K562 (cell line): Measurements from ENCODE around the gene GAA. TPM values are rescaled to one million over a fixed set of nuclear protein-coding genes. Genes with fewer than 3 reads are reported as not detected.

Experiments used
- CBFA2T2 ChIP-seq: fragments of 450-650 bp; conservative IDR thresholded peaks from 2 replicates; pipeline ENCODE4 v1.6.1; 2017; ENCODE audit warnings: mild to moderate bottlenecking
- CREB1 ChIP-seq, 2 experiments: sonication (generic) in 1 of 2; formaldehyde crosslinking in 1 of 2; IDR thresholded peaks; 2 replicates each; pipeline versions ENCODE4 v1.6.1 to v1.8.0; 2012 to 2022; ENCODE audit warnings: inconsistent platforms in 1 of 2, mild to moderate bottlenecking in 1 of 2, missing genetic modification reagents in 1 of 2, moderate library complexity in 1 of 2
- HDAC8 ChIP-seq: fragments of 450-650 bp; IDR thresholded peaks from 2 replicates; pipeline ENCODE4 v1.6.1; 2016; ENCODE audit warnings: mild to moderate bottlenecking, missing genetic modification characterization, moderate library complexity, missing compliant biosample characterization
- LEF1 ChIP-seq: fragments of 450-650 bp; IDR thresholded peaks from 2 replicates; pipeline ENCODE4 v1.6.1; 2016; ENCODE audit warnings: mild to moderate bottlenecking
- MCM5 ChIP-seq: fragments of 450-650 bp; IDR thresholded peaks from 2 replicates; pipeline ENCODE4 v1.6.1; 2016; ENCODE audit warnings: low read depth
- NELFE ChIP-seq: IDR thresholded peaks from 2 replicates; pipeline ENCODE4 v1.6.1; 2011; ENCODE audit warnings: mild to moderate bottlenecking; ENCODE audit not compliant: insufficient read depth, insufficient read length
- NONO ChIP-seq, 2 experiments: fragments of 200-400 bp in 1 of 2; fragments of 450-650 bp in 1 of 2; formaldehyde crosslinking in 1 of 2; IDR thresholded peaks; 2 replicates each; pipeline ENCODE4 v1.6.1; 2017; ENCODE audit warnings: low read depth in 2 of 2, mild to moderate bottlenecking in 2 of 2, moderate library complexity in 2 of 2, low read length in 1 of 2
- POU5F1 ChIP-seq: fragments of 150-350 bp; IDR thresholded peaks from 2 replicates; pipeline ENCODE4 v1.6.1; 2014; ENCODE audit warnings: borderline replicate concordance, low read length, low read depth, mild to moderate bottlenecking; ENCODE audit not compliant: partially characterized antibody
- RBM15 ChIP-seq: fragments of 200-400 bp; formaldehyde crosslinking; IDR thresholded peaks from 2 replicates; pipeline ENCODE4 v1.6.1; 2018; ENCODE audit warnings: mild to moderate bottlenecking, low read length, moderate library complexity; ENCODE audit not compliant: insufficient read depth
- RFX1 ChIP-seq: fragments of 450-650 bp; IDR thresholded peaks from 2 replicates; pipeline ENCODE4 v1.6.1; 2016; ENCODE audit warnings: mild to moderate bottlenecking, moderate library complexity
- SMARCA5 ChIP-seq: fragments of 450-650 bp; IDR thresholded peaks from 2 replicates; pipeline ENCODE4 v1.6.1; 2016
- YBX1 ChIP-seq: fragments of 450-650 bp; IDR thresholded peaks from 2 replicates; pipeline ENCODE4 v1.7.1; 2016; ENCODE audit warnings: mild to moderate bottlenecking
- ZFPM2 ChIP-seq: fragments of 250-450 bp; sonication (Bioruptor Pico); IDR thresholded peaks from 2 replicates; pipeline ENCODE4 v1.5.1; 2022; ENCODE audit warnings: mild to moderate bottlenecking
- ZNF347 ChIP-seq: fragments of 450-650 bp; formaldehyde crosslinking; IDR thresholded peaks from 2 replicates; pipeline ENCODE4 v1.4.0; 2020; ENCODE audit warnings: low read depth, mild to moderate bottlenecking, moderate library complexity
- ZNF41 ChIP-seq: fragments of 250-450 bp; sonication (Bioruptor Pico); conservative IDR thresholded peaks from 2 replicates; pipeline ENCODE4 v1.4.0; 2020; ENCODE audit warnings: mild to moderate bottlenecking
- polyA plus RNA-seq, 8 experiments: library from polyadenylated mRNA; depleted of rRNA in 4 of 8; stranded (reverse) in 5 of 8; unstranded in 3 of 8; fragments of >200 nt; fragmentation: Nextera tagmentation in 2 of 8; fragmentation: Illumina TruSeq in 1 of 8; extraction: Ambion mirVana in 2 of 8; extraction: Trizol in 1 of 8; gene quantifications; 2 replicates each; pipeline versions ENCODE4 v1.2.1 to v1.2.3, GENCODE V29; 2011 to 2014; ENCODE audit warnings: inconsistent platforms in 1 of 8, missing spikeins in 1 of 8
- total RNA-seq, 7 experiments: library from RNA; depleted of rRNA in 6 of 7; stranded (reverse); fragments of >200 nt in 6 of 7; fragmentation: Illumina TruSeq in 2 of 7; extraction: Trizol in 2 of 7; gene quantifications; 2 replicates each; pipeline versions ENCODE4 v1.2.1 to v1.2.3, GENCODE V29; 2011 to 2021; ENCODE audit warnings: low replicate concordance in 1 of 7
- TF ChIP-seq, protein P1 (sequence below), 3 experiments: fragments of 200-800 bp in 1 of 3; sonication (Bioruptor generic) in 1 of 3; sonication (generic) in 1 of 3; formaldehyde crosslinking in 1 of 3; IDR thresholded peaks; 2 replicates each; pipeline versions ENCODE4 v1.6.1 to v1.8.0; 2016 to 2022; ENCODE audit warnings: mild to moderate bottlenecking in 2 of 3, missing compliant biosample characterization in 2 of 3, missing genetic modification characterization in 2 of 3, missing genetic modification reagents in 1 of 3
- TF ChIP-seq, protein P2 (sequence below): fragments of 450-650 bp; formaldehyde crosslinking; IDR thresholded peaks from 2 replicates; pipeline ENCODE4 v1.4.0; 2020; ENCODE audit warnings: mild to moderate bottlenecking
- TF ChIP-seq, protein P3 (sequence below): fragments of 250-450 bp; sonication (Bioruptor Pico); IDR thresholded peaks from 2 replicates; pipeline ENCODE4 v1.5.0; 2021
- TF ChIP-seq, protein P4 (sequence below): sonication (generic); formaldehyde crosslinking; IDR thresholded peaks from 2 replicates; pipeline ENCODE4 v1.8.0; 2022; ENCODE audit warnings: mild to moderate bottlenecking, missing genetic modification reagents
- TF ChIP-seq, protein P5 (sequence below): fragments of 450-650 bp; conservative IDR thresholded peaks from 2 replicates; pipeline ENCODE4 v1.6.1; 2016; ENCODE audit warnings: missing genetic modification characterization, low read depth, mild to moderate bottlenecking, missing compliant biosample characterization, moderate library complexity
- TF ChIP-seq, protein P6 (sequence below): fragments of 450-650 bp; IDR thresholded peaks from 2 replicates; pipeline ENCODE4 v1.6.1; 2017; ENCODE audit warnings: mild to moderate bottlenecking, moderate library complexity
- TF ChIP-seq, protein P7 (sequence below): fragments of 450-650 bp; IDR thresholded peaks from 2 replicates; pipeline ENCODE4 v1.6.1; 2016; ENCODE audit warnings: missing biosample characterization, missing genetic modification characterization

The GAA gene
- total and polyA plus RNA-seq, 9 of the 15 experiments (the other 6 are each of a cell fraction or from before 2014, with no cell fraction given): 0.15 to 6.4 (median 1.7) TPM

DNA sequence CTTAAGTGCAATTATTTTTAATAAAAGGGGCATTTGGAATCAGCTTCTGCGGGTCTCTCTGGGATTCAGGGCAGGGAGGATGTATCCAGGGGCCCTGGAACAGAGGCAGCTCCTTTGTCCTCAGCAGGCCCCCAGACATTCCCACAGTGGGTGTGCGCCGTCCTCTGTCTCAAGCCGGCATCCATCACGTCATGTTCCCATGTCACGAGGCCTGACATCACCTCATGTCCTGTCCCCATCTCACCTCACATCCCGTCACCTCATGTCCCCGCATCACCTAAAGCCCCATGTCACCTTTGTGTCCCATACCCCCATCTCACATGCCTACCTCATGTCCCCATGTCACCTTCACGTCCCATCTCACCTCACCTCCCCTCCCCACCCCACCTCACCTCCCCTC, 18.5 kb downstream of the GAA start (continued):
- TF ChIP-seq, protein P1, sequence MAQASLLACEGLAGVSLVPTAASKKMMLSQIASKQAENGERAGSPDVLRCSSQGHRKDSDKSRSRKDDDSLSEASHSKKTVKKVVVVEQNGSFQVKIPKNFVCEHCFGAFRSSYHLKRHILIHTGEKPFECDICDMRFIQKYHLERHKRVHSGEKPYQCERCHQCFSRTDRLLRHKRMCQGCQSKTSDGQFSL (CRISPR knock-in tag; IDR thresholded peaks at IDR 0.05): no peak
- TF ChIP-seq, protein P1 (tag; IDR thresholded peaks at IDR 0.05): no peak
- TF ChIP-seq, protein P2, sequence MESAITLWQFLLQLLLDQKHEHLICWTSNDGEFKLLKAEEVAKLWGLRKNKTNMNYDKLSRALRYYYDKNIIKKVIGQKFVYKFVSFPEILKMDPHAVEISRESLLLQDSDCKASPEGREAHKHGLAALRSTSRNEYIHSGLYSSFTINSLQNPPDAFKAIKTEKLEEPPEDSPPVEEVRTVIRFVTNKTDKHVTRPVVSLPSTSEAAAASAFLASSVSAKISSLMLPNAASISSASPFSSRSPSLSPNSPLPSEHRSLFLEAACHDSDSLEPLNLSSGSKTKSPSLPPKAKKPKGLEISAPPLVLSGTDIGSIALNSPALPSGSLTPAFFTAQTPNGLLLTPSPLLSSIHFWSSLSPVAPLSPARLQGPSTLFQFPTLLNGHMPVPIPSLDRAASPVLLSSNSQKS: no peak
- TF ChIP-seq, protein P3, sequence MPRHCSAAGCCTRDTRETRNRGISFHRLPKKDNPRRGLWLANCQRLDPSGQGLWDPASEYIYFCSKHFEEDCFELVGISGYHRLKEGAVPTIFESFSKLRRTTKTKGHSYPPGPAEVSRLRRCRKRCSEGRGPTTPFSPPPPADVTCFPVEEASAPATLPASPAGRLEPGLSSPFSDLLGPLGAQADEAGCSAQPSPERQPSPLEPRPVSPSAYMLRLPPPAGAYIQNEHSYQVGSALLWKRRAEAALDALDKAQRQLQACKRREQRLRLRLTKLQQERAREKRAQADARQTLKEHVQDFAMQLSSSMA (CRISPR knock-in tag): no peak
- TF ChIP-seq MCM5: no peak
- no peak for TF ChIP-seq ZNF41
- TF ChIP-seq, protein P4, sequence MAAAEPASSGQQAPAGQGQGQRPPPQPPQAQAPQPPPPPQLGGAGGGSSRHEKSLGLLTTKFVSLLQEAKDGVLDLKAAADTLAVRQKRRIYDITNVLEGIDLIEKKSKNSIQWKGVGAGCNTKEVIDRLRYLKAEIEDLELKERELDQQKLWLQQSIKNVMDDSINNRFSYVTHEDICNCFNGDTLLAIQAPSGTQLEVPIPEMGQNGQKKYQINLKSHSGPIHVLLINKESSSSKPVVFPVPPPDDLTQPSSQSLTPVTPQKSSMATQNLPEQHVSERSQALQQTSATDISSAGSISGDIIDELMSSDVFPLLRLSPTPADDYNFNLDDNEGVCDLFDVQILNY (CRISPR knock-in tag): no peak
- TF ChIP-seq RBM15: no peak
- TF ChIP-seq NELFE: no peak
- no peak for TF ChIP-seq NONO (IDR thresholded peaks at IDR 0.05; ENCODE audit: low read depth in 2 of 2, low read length in 1 of 2)
- TF ChIP-seq LEF1: no peak
- TF ChIP-seq, protein P5, sequence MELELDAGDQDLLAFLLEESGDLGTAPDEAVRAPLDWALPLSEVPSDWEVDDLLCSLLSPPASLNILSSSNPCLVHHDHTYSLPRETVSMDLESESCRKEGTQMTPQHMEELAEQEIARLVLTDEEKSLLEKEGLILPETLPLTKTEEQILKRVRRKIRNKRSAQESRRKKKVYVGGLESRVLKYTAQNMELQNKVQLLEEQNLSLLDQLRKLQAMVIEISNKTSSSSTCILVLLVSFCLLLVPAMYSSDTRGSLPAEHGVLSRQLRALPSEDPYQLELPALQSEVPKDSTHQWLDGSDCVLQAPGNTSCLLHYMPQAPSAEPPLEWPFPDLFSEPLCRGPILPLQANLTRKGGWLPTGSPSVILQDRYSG (tag): no peak
- no peak for TF ChIP-seq RFX1
- TF ChIP-seq ZFPM2 (CRISPR knock-in tag): no peak
- TF ChIP-seq, protein P6, sequence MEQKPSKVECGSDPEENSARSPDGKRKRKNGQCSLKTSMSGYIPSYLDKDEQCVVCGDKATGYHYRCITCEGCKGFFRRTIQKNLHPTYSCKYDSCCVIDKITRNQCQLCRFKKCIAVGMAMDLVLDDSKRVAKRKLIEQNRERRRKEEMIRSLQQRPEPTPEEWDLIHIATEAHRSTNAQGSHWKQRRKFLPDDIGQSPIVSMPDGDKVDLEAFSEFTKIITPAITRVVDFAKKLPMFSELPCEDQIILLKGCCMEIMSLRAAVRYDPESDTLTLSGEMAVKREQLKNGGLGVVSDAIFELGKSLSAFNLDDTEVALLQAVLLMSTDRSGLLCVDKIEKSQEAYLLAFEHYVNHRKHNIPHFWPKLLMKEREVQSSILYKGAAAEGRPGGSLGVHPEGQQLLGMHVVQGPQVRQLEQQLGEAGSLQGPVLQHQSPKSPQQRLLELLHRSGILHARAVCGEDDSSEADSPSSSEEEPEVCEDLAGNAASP: 0 out of 2 replicates have a peak, but pooled peaks have one; percentile 54
- TF ChIP-seq CBFA2T2: no peak
- TF ChIP-seq CREB1 (IDR thresholded peaks at IDR 0.05): peak; percentile 32; the same call in 1 of the 2 replicates
- no peak for TF ChIP-seq CREB1 (CRISPR knock-in tag; IDR thresholded peaks at IDR 0.05)
- no peak for TF ChIP-seq HDAC8
- TF ChIP-seq, protein P7, sequence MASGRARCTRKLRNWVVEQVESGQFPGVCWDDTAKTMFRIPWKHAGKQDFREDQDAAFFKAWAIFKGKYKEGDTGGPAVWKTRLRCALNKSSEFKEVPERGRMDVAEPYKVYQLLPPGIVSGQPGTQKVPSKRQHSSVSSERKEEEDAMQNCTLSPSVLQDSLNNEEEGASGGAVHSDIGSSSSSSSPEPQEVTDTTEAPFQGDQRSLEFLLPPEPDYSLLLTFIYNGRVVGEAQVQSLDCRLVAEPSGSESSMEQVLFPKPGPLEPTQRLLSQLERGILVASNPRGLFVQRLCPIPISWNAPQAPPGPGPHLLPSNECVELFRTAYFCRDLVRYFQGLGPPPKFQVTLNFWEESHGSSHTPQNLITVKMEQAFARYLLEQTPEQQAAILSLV (tag): no peak
- TF ChIP-seq POU5F1: no peak
- TF ChIP-seq SMARCA5: no peak
- no peak for TF ChIP-seq ZNF347 (CRISPR knock-in tag)
- no peak for TF ChIP-seq YBX1
